Caco-2 (cell line): ENCODE data around the gene CLHC1. TPM values are rescaled to one million over a fixed set of nuclear protein-coding genes. Genes with fewer than 3 reads are reported as not detected.
"Not testable (repeated sequence)": the region's sequence is repeated elsewhere in the genome, so short reads cannot be mapped to it uniquely, and the experiment has no call there.

ENCODE experiments used
- BruUV-seq: library from RNA; stranded (reverse); fragments of 400-500 nt; replicated peaks from 2 replicates; lab custom pipeline; 2021; lab: Mats Ljungman, UMichigan
- CTCF ChIA-PET: fragments of 300-600 bp; sonication (Branson Sonifier 250); formaldehyde crosslinking; loops from one replicate; lab custom pipeline; 2022; ENCODE audit warnings: antibody characterized with exemption; lab: Charles Lee
- POLR2A ChIA-PET: fragments of 300-600 bp; sonication (Branson Sonifier 250); formaldehyde crosslinking; loops from one replicate; lab custom pipeline; 2022; ENCODE audit warnings: antibody characterized with exemption; lab: Charles Lee
- DNase-seq, 2 experiments: peaks; one replicate each; pipeline versions ENCODE4 v3.0.0 to v3.0.0-alpha.2; 2020 to 2022
- H3K27me3 ChIP-seq: replicated peaks from 2 replicates; pipeline ENCODE4 v1.6.0; 2011; ENCODE audit warnings: low read length; ENCODE audit not compliant: control insufficient read depth, insufficient read depth
- H3K36me3 ChIP-seq: 2 replicates; pipeline ENCODE4 v1.5.1; 2011; ENCODE audit warnings: low read length; ENCODE audit not compliant: control insufficient read depth, insufficient read depth
- H3K4me1 ChIP-seq: fragments of 250-450 bp; sonication (Bioruptor Pico); 2 replicates; pipeline ENCODE4 v1.5.1; 2020; ENCODE audit warnings: mild to moderate bottlenecking
- H3K4me3 ChIP-seq: 2 replicates; pipeline ENCODE4 v1.5.1; 2011; ENCODE audit warnings: low read depth, mild to moderate bottlenecking, control low read depth, low read length
- H3K9me3 ChIP-seq: fragments of 250-450 bp; sonication (Bioruptor Pico); 2 replicates; pipeline ENCODE4 v1.5.1; 2020; ENCODE audit warnings: mild to moderate bottlenecking, moderate library complexity
- H3K27ac Mint-ChIP-seq: one replicate; pipeline ENCODE4 v1.8.0; 2022; ENCODE audit warnings: mixed read lengths; ENCODE audit not compliant: unreplicated experiment
- H3K27me3 Mint-ChIP-seq: one replicate; pipeline ENCODE4 v1.8.0; 2022; ENCODE audit warnings: mixed read lengths; ENCODE audit not compliant: insufficient read depth, unreplicated experiment
- H3K36me3 Mint-ChIP-seq: one replicate; pipeline ENCODE4 v1.8.0; 2022; ENCODE audit warnings: mild to moderate bottlenecking, mixed read lengths; ENCODE audit not compliant: insufficient read depth, unreplicated experiment
- H3K4me1 Mint-ChIP-seq: one replicate; pipeline ENCODE4 v1.8.0; 2022; ENCODE audit warnings: low read depth, mixed read lengths; ENCODE audit not compliant: unreplicated experiment
- H3K4me3 Mint-ChIP-seq: one replicate; pipeline ENCODE4 v1.8.0; 2022; ENCODE audit warnings: mild to moderate bottlenecking, moderate library complexity, mixed read lengths; ENCODE audit not compliant: unreplicated experiment
- H3K9me3 Mint-ChIP-seq: one replicate; pipeline ENCODE4 v1.8.0; 2022; ENCODE audit warnings: mixed read lengths; ENCODE audit not compliant: unreplicated experiment
- CTCF ChIP-seq, 2 experiments: fragments of 200-600 bp in 1 of 2; IDR thresholded peaks; 1 replicate in 1 of 2; 2 replicates in 1 of 2; pipeline versions ENCODE4 v1.5.1 to v1.8.0; 2011 to 2022; ENCODE audit warnings: antibody characterized with exemption in 1 of 2, control low read depth in 1 of 2, inconsistent platforms in 1 of 2, low read depth in 1 of 2, low read length in 1 of 2, mild to moderate bottlenecking in 1 of 2, moderate library complexity in 1 of 2; ENCODE audit not compliant: insufficient read depth in 1 of 2, severe bottlenecking in 1 of 2, unreplicated experiment in 1 of 2
- intact Hi-C: fragments of 100-400 bp; cut with micrococcal nuclease; formaldehyde crosslinking; loops from one replicate; pipeline ENCODE4 v1.10.0; 2022; ENCODE audit not compliant: unreplicated experiment
- total RNA-seq: library from RNA; stranded (reverse); gene quantifications from 2 replicates; pipeline ENCODE4 v1.2.3, GENCODE V29; 2022

The CLHC1 gene
- total RNA-seq, 1 experiment from 2014 or later, result 13.4 TPM

GRCh38 chr2:55133467-55134315, 98.4 kb downstream of the CLHC1 start:
- no peak for DNase-seq
- POLR2A ChIA-PET, result no interaction called here
- no peaks in the 10 kb centered on the region for H3K27me3 Mint-ChIP-seq
- CTCF ChIA-PET, result no interaction called here
- Histone ChIP-seq H3K36me3 (no peaks in the 10 kb centered on the region), H3K9me3 (no peaks in the 10 kb centered on the region), H3K27me3 (no peaks in the 10 kb centered on the region), H3K4me3 (no peak overlapping the region), H3K4me1 (peaks cover 37% of the 10 kb centered on the region)
- peak overlapping the region; percentile 74 for H3K27ac Mint-ChIP-seq
- BruUV-seq, result no TSS peak
- intact Hi-C loops, result no loop called here
- H3K9me3 Mint-ChIP-seq, result no peaks in the 10 kb centered on the region
- no peak overlapping the region for H3K4me3 Mint-ChIP-seq
- TF ChIP-seq CTCF (IDR thresholded peaks at IDR 0.05; ENCODE audit: insufficient read depth in 1 of 2, low read depth in 1 of 2, low read length in 1 of 2, severe bottlenecking in 1 of 2, unreplicated experiment in 1 of 2), result no peak
- no peaks in the 10 kb centered on the region for H3K36me3 Mint-ChIP-seq
- H3K4me1 Mint-ChIP-seq, result peaks cover 42% of the 10 kb centered on the region

GRCh38 chr2:55130849-55131248, 101.2 kb downstream of the CLHC1 start:
- Histone ChIP-seq H3K9me3 (no peaks in the 10 kb centered on the region), H3K36me3 (no peaks in the 10 kb centered on the region), H3K27me3 (no peaks in the 10 kb centered on the region), H3K4me1 (peaks cover 22% of the 10 kb centered on the region), H3K4me3 (no peak overlapping the region)
- no peak for TF ChIP-seq CTCF (IDR thresholded peaks at IDR 0.05; ENCODE audit: insufficient read depth in 1 of 2, low read depth in 1 of 2, low read length in 1 of 2, severe bottlenecking in 1 of 2, unreplicated experiment in 1 of 2)
- no peaks in the 10 kb centered on the region for H3K9me3 Mint-ChIP-seq
- POLR2A ChIA-PET, result no interaction called here
- DNase-seq, result no peak
- peaks cover 14% of the 10 kb centered on the region for H3K4me1 Mint-ChIP-seq
- H3K4me3 Mint-ChIP-seq, result no peak overlapping the region
- CTCF ChIA-PET, result no interaction called here
- no peak overlapping the region for H3K27ac Mint-ChIP-seq
- no TSS peak for BruUV-seq
- no peaks in the 10 kb centered on the region for H3K36me3 Mint-ChIP-seq
- intact Hi-C loops, result no loop called here
- no peaks in the 10 kb centered on the region for H3K27me3 Mint-ChIP-seq

GRCh38 chr2:55126643-55127042, 105.5 kb downstream of the CLHC1 start:
- POLR2A ChIA-PET, H3K27me3 Mint-ChIP-seq: not testable (repeated sequence)

More at GRCh38 chr2:55126643-55127042, 105.5 kb downstream of the CLHC1 start:
- H3K4me1 Mint-ChIP-seq, CTCF ChIA-PET, H3K9me3 ChIP-seq, H3K27ac Mint-ChIP-seq, H3K36me3 Mint-ChIP-seq, H3K4me1 ChIP-seq, H3K4me3 ChIP-seq, BruUV-seq, DNase-seq, H3K36me3 ChIP-seq, intact Hi-C loops, H3K27me3 ChIP-seq, H3K4me3 Mint-ChIP-seq: not testable (repeated sequence)
- H3K9me3 Mint-ChIP-seq, result peaks cover 14% of the 10 kb centered on the region

Other genes with a start within 250 kb of the CLHC1 start
- 231 and 236 TPM in 2 replicates for gene RTN4, start 181.8 kb downstream of the CLHC1 start, total RNA-seq
- 1,305 and 1,418 TPM in 2 replicates for gene RPS27A, start 395 bp upstream of the CLHC1 start, total RNA-seq
- 37.6 and 42.7 TPM in 2 replicates for gene MTIF2, start 36.9 kb upstream of the CLHC1 start, total RNA-seq
- gene CCDC88A, start 187.6 kb upstream of the CLHC1 start, total RNA-seq, result 6.4 and 7.7 TPM in 2 replicates